HG03378 (cell line): Measurements from ENCODE around the gene FHIP1A.

Experiments used
- ATAC-seq: cut with Tn5 transposase; IDR thresholded peaks from one replicate; pipeline ENCODE4 v1.9.1; 2021; ENCODE audit warnings: mild to moderate bottlenecking, moderate library complexity; ENCODE audit not compliant: unreplicated experiment

The FHIP1A gene

DNA sequence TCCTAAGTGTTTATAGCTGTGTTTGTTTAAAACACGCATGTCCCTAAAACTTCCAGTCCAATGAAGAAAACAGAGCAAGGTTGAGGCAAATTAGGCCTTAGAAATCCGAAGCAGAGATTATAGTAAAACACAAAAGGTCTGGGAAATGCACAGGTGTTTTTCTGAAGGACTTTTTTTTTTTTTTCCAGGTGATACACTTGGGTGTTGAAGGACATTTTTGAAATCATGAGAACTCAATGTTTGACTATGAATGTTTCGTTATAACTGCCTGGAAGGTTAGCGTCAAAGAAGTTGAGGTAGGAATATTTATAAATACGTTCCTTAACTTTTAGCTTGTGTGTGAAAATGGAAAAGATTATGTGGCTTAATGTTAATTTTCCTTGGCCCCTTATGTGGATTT lies 45.5 kb downstream of the FHIP1A start:
- ATAC-seq: no peak

DNA sequence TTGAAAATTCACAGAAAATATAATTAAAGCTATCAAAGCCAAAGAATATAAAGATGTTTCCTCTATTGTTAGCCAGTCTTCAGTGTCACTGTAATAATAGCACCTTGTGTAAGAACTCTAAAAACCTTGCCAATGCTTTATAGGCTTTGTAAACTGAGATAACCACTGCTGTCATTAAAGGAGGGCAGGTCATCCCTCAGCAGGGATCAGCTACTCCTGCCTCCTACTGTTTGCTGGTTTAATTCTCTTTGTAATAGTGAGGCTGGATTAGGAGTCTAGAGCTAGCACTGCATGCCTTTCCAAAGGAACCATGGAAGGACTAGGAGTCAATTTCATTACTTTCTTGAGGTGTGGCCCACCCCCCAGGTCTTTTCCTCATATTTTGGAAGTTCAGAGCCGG lies 46.2 kb downstream of the FHIP1A start:
- no peak for ATAC-seq

DNA sequence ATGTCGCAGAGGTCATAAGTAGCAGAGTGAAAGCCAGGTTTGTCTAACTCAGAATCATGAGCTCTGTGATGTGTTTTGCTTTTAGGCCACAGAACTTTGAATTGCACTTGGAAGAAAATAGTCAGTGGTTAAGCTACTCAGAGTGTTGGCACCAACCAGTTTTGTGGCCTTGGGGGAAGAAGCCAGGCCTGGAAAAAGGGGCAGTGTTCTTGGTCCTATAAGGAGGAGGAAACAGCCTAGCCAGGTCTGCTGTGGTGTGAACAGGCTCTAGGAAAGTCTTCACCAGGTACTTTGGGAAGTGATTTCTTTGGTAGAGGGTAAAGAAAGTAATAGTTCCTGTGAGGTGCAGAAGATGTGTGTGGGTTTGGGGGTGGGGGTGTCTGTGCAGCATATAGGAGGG lies 49.2 kb downstream of the FHIP1A start:
- no peak for ATAC-seq
